ENCODE measurements around the gene CBX5.

CBX5 gene

GRCh38 chr12:54300732-54301427, 21.0 kb upstream of the CBX5 start, which contains the start of gene NFE2:
NFE2 (minus strand) TSS chr12:54301015; CDS start chr12:54295248, 5,767 bp downstream.
- no peak for FAIRE-seq
- TF ChIP-seq POLR2A (IDR thresholded peaks at IDR 0.05; ENCODE audit: low read depth, low read length), result no peak
- DNase-seq (ENCODE audit: insufficient read length, low spot score), result peak; percentile 49

- no peak for TF ChIP-seq POLR2A (IDR thresholded peaks at IDR 0.05; ENCODE audit: low read depth, low read length)
- DNase-seq (ENCODE audit: insufficient read length, low spot score), result no peak
- no peak for FAIRE-seq
These were observed 20.4 kb upstream of the CBX5 start for GRCh38 chr12:54300225-54300731.

- FAIRE-seq (no peak), DNase-seq (ENCODE audit: insufficient read length, low spot score) (no peak)
- TF ChIP-seq POLR2A (IDR thresholded peaks at IDR 0.05; ENCODE audit: low read depth, low read length), result no peak
These were observed 19.7 kb upstream of the CBX5 start for GRCh38 chr12:54299515-54300224.

- TF ChIP-seq POLR2A (IDR thresholded peaks at IDR 0.05; ENCODE audit: low read depth, low read length), result no peak
- FAIRE-seq, result no peak
- no peak for DNase-seq (ENCODE audit: insufficient read length, low spot score)
These were observed 19.0 kb upstream of the CBX5 start for GRCh38 chr12:54298904-54299303.

- TF ChIP-seq POLR2A (IDR thresholded peaks at IDR 0.05; ENCODE audit: low read depth, low read length), result no peak
- FAIRE-seq (no peak), DNase-seq (ENCODE audit: insufficient read length, low spot score) (no peak)
These were observed 16.6 kb upstream of the CBX5 start for GRCh38 chr12:54296393-54297099.

- FAIRE-seq (no peak), DNase-seq (ENCODE audit: insufficient read length, low spot score) (no peak)
- TF ChIP-seq POLR2A (IDR thresholded peaks at IDR 0.05; ENCODE audit: low read depth, low read length), result no peak
These were observed 15.1 kb upstream of the CBX5 start for GRCh38 chr12:54294953-54295566.

- FAIRE-seq (no peak), DNase-seq (ENCODE audit: insufficient read length, low spot score) (peak; percentile 47)
- no peak for TF ChIP-seq POLR2A (IDR thresholded peaks at IDR 0.05; ENCODE audit: low read depth, low read length)
These were observed 14.4 kb upstream of the CBX5 start for GRCh38 chr12:54294152-54294952.

GRCh38 chr12:54292931-54293241, 13.0 kb upstream of the CBX5 start:
- TF ChIP-seq POLR2A (IDR thresholded peaks at IDR 0.05; ENCODE audit: low read depth, low read length), result no peak
- no peak for DNase-seq (ENCODE audit: insufficient read length, low spot score)
- FAIRE-seq, result no peak

- DNase-seq (ENCODE audit: insufficient read length, low spot score) (no peak), FAIRE-seq (no peak)
- no peak for TF ChIP-seq POLR2A (IDR thresholded peaks at IDR 0.05; ENCODE audit: low read depth, low read length)
These were observed 12.4 kb upstream of the CBX5 start for GRCh38 chr12:54292083-54292930.

- no peak for TF ChIP-seq POLR2A (IDR thresholded peaks at IDR 0.05; ENCODE audit: low read depth, low read length)
- DNase-seq (ENCODE audit: insufficient read length, low spot score) (no peak), FAIRE-seq (no peak)
These were observed 7.6 kb upstream of the CBX5 start for GRCh38 chr12:54287261-54288157.

Data from H54 (cell line).